BLaER1 (cell line): Measurements from ENCODE around the gene BRAT1.
A peak's percentile ranks its signal among the peaks of the same experiment; 100 is the strongest.

Source experiments
- H3K27ac ChIP-seq: shearing (Covaris generic); formaldehyde crosslinking; 2 replicates; pipeline ENCODE4 v1.8.1; 2022
- H3K27me3 ChIP-seq: shearing (Covaris generic); formaldehyde crosslinking; 2 replicates; pipeline ENCODE4 v1.8.1; 2022
- H3K36me3 ChIP-seq: shearing (Covaris generic); formaldehyde crosslinking; 2 replicates; pipeline ENCODE4 v1.8.1; 2022
- H3K4me1 ChIP-seq: shearing (Covaris generic); formaldehyde crosslinking; 2 replicates; pipeline ENCODE4 v1.8.1; 2022
- H3K4me2 ChIP-seq: shearing (Covaris generic); formaldehyde crosslinking; 2 replicates; pipeline ENCODE4 v1.8.1; 2022
- H3K4me3 ChIP-seq: shearing (Covaris generic); formaldehyde crosslinking; 2 replicates; pipeline ENCODE4 v1.8.1; 2022
- H3K9ac ChIP-seq: shearing (Covaris generic); formaldehyde crosslinking; 2 replicates; pipeline ENCODE4 v1.8.1; 2022
- H3K9me3 ChIP-seq: shearing (Covaris generic); formaldehyde crosslinking; 2 replicates; pipeline ENCODE4 v1.8.1; 2022
- H4K20me1 ChIP-seq: shearing (Covaris generic); formaldehyde crosslinking; 2 replicates; pipeline ENCODE4 v1.8.1; 2022
- Cebpa-rat ChIP-seq: shearing (Covaris generic); IDR thresholded peaks from 2 replicates; pipeline ENCODE4 v1.8.1; 2022

The BRAT1 gene

GRCh38 chr7:2519119-2519930, 36.0 kb downstream of the BRAT1 start, which contains the start of gene LFNG:
TSS of gene LFNG (plus strand) at chr7:2519774. CDS start at chr7:2519862, 88 bp downstream.
- Histone ChIP-seq H3K27me3 (no peaks in the 10 kb centered on the region), H3K9ac (peak within 1 kb of the TSS; percentile 83), H3K9me3 (no peaks in the 10 kb centered on the region), H3K4me2 (peak within 1 kb of the TSS; percentile 100), H4K20me1 (peaks cover 44% of the 10 kb centered on the region), H3K4me1 (peaks cover 74% of the 10 kb centered on the region), H3K27ac (peak within 1 kb of the TSS; percentile 84), H3K36me3 (no peaks in the 10 kb centered on the region), H3K4me3 (peak within 1 kb of the TSS; percentile 80)
- TF ChIP-seq Cebpa-rat: no peak

- H3K4me1 ChIP-seq: peaks cover 74% of the 10 kb centered on the region
- H3K27ac ChIP-seq: peak overlapping the region; percentile 84
- peak overlapping the region; percentile 100 for H3K4me2 ChIP-seq
- no peak for TF ChIP-seq Cebpa-rat
- no peaks in the 10 kb centered on the region for H3K9me3 ChIP-seq
- H3K9ac ChIP-seq: peak overlapping the region; percentile 67
- H4K20me1 ChIP-seq: peaks cover 38% of the 10 kb centered on the region
- no peaks in the 10 kb centered on the region for H3K36me3 ChIP-seq
- peak overlapping the region; percentile 80 for H3K4me3 ChIP-seq
- no peaks in the 10 kb centered on the region for H3K27me3 ChIP-seq
These were observed 36.6 kb downstream of the BRAT1 start for GRCh38 chr7:2518737-2519118.

- peaks cover 74% of the 10 kb centered on the region for H3K4me1 ChIP-seq
- TF ChIP-seq Cebpa-rat: no peak
- H3K9ac ChIP-seq: 0 out of 2 replicates have a peak overlapping the region, but pooled peaks have one; percentile 19
- H3K4me3 ChIP-seq: no peak overlapping the region
- no peaks in the 10 kb centered on the region for H3K9me3 ChIP-seq
- H3K36me3 ChIP-seq: no peaks in the 10 kb centered on the region
- no peaks in the 10 kb centered on the region for H3K27me3 ChIP-seq
- peaks cover 30% of the 10 kb centered on the region for H4K20me1 ChIP-seq
- peak overlapping the region; percentile 84 for H3K27ac ChIP-seq
- peak overlapping the region; percentile 100 for H3K4me2 ChIP-seq
These were observed 37.4 kb downstream of the BRAT1 start for GRCh38 chr7:2517678-2518507.

GRCh38 chr7:2517026-2517425, 38.3 kb downstream of the BRAT1 start:
- H3K27ac ChIP-seq: peak overlapping the region; percentile 51
- TF ChIP-seq Cebpa-rat: no peak
- peaks cover 74% of the 10 kb centered on the region for H3K4me1 ChIP-seq
- peaks cover 21% of the 10 kb centered on the region for H4K20me1 ChIP-seq
- peak overlapping the region; percentile 31; the same call in 1 of the 2 replicates for H3K9ac ChIP-seq
- no peaks in the 10 kb centered on the region for H3K27me3 ChIP-seq
- peak overlapping the region; percentile 100 for H3K4me2 ChIP-seq
- no peaks in the 10 kb centered on the region for H3K9me3 ChIP-seq
- no peak overlapping the region for H3K4me3 ChIP-seq
- H3K36me3 ChIP-seq: no peaks in the 10 kb centered on the region

- peaks cover 13% of the 10 kb centered on the region for H4K20me1 ChIP-seq
- no peaks in the 10 kb centered on the region for H3K9me3 ChIP-seq
- no peak overlapping the region for H3K9ac ChIP-seq
- no peaks in the 10 kb centered on the region for H3K27me3 ChIP-seq
- H3K4me2 ChIP-seq: peak overlapping the region; percentile 100
- H3K27ac ChIP-seq: peak overlapping the region; percentile 51
- no peak overlapping the region for H3K4me3 ChIP-seq
- TF ChIP-seq Cebpa-rat: no peak
- no peaks in the 10 kb centered on the region for H3K36me3 ChIP-seq
- H3K4me1 ChIP-seq: peaks cover 74% of the 10 kb centered on the region
These were observed 39.1 kb downstream of the BRAT1 start for GRCh38 chr7:2516194-2516555.

- TF ChIP-seq Cebpa-rat: no peak
- no peak overlapping the region for H3K4me3 ChIP-seq
- peak overlapping the region; percentile 100 for H3K4me2 ChIP-seq
- H3K27me3 ChIP-seq: no peaks in the 10 kb centered on the region
- H3K9ac ChIP-seq: no peak overlapping the region
- H4K20me1 ChIP-seq: peaks cover 7% of the 10 kb centered on the region
- H3K36me3 ChIP-seq: no peaks in the 10 kb centered on the region
- peak overlapping the region; percentile 51 for H3K27ac ChIP-seq
- H3K4me1 ChIP-seq: peaks cover 80% of the 10 kb centered on the region
- no peaks in the 10 kb centered on the region for H3K9me3 ChIP-seq
These were observed 39.7 kb downstream of the BRAT1 start for GRCh38 chr7:2515424-2516193.

- peak overlapping the region; percentile 100; the same call in 1 of the 2 replicates for H3K4me2 ChIP-seq
- no peak overlapping the region for H3K4me3 ChIP-seq
- no peaks in the 10 kb centered on the region for H3K36me3 ChIP-seq
- H3K9me3 ChIP-seq: no peaks in the 10 kb centered on the region
- H3K27ac ChIP-seq: no peak overlapping the region
- peaks cover 89% of the 10 kb centered on the region for H3K4me1 ChIP-seq
- no peaks in the 10 kb centered on the region for H3K27me3 ChIP-seq
- H4K20me1 ChIP-seq: no peaks in the 10 kb centered on the region
- H3K9ac ChIP-seq: no peak overlapping the region
- no peak for TF ChIP-seq Cebpa-rat
These were observed 40.6 kb downstream of the BRAT1 start for GRCh38 chr7:2514473-2515423.

GRCh38 chr7:2513702-2514101, 41.6 kb downstream of the BRAT1 start:
- peak overlapping the region; percentile 91 for H3K4me2 ChIP-seq
- no peak overlapping the region for H3K9ac ChIP-seq
- no peaks in the 10 kb centered on the region for H4K20me1 ChIP-seq
- H3K4me1 ChIP-seq: peaks cover 93% of the 10 kb centered on the region
- peak overlapping the region; percentile 97 for H3K27ac ChIP-seq
- H3K9me3 ChIP-seq: no peaks in the 10 kb centered on the region
- H3K36me3 ChIP-seq: no peaks in the 10 kb centered on the region
- no peaks in the 10 kb centered on the region for H3K27me3 ChIP-seq
- no peak for TF ChIP-seq Cebpa-rat
- no peak overlapping the region for H3K4me3 ChIP-seq

- peaks cover 93% of the 10 kb centered on the region for H3K4me1 ChIP-seq
These were observed 42.6 kb downstream of the BRAT1 start for GRCh38 chr7:2512713-2513112.

More at GRCh38 chr7:2512713-2513112, 42.6 kb downstream of the BRAT1 start:
- H3K36me3 ChIP-seq: no peaks in the 10 kb centered on the region
- H4K20me1 ChIP-seq: no peaks in the 10 kb centered on the region
- TF ChIP-seq Cebpa-rat: no peak
- no peaks in the 10 kb centered on the region for H3K27me3 ChIP-seq
- H3K4me2 ChIP-seq: peak overlapping the region; percentile 91
- H3K4me3 ChIP-seq: no peak overlapping the region
- H3K27ac ChIP-seq: peak overlapping the region; percentile 97
- H3K9ac ChIP-seq: peak overlapping the region; percentile 80
- H3K9me3 ChIP-seq: no peaks in the 10 kb centered on the region
